ENCODE results near the gene DIRAS1. TPM values are rescaled to one million over a fixed set of nuclear protein-coding genes. Genes with fewer than 3 reads are reported as not detected.

The DIRAS1 gene
- total RNA-seq, 1 donor from 2014 or later, result 3.1 TPM

DNA sequence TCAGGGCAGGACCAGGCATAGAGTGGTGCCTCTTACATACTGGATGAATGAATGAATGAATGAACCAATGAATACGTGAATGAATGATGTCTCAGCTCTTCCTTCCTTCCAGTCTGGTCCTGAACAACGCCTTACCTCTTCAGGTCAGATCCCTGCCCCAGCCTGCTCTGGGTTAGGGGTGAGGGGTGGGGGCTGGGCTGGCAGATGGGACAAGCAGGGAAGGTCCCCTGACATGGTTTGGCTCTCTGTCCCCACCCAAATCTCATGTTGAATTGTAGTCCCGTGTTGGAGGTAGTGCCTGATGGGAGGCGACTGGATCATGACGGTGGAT lies 9.3 kb downstream of the DIRAS1 start:
- Histone ChIP-seq H3K4me3 (ENCODE audit: low read depth, low read length) (no peak overlapping the region), H3K36me3 (ENCODE audit: control insufficient read depth, insufficient read depth, low read length) (no peaks in the 10 kb centered on the region), H3K27me3 (ENCODE audit: control insufficient read depth, insufficient read depth, low read length) (no peaks in the 10 kb centered on the region)
- no peak for DNase-seq (ENCODE audit: low read depth)
- TF ChIP-seq, protein P1, sequence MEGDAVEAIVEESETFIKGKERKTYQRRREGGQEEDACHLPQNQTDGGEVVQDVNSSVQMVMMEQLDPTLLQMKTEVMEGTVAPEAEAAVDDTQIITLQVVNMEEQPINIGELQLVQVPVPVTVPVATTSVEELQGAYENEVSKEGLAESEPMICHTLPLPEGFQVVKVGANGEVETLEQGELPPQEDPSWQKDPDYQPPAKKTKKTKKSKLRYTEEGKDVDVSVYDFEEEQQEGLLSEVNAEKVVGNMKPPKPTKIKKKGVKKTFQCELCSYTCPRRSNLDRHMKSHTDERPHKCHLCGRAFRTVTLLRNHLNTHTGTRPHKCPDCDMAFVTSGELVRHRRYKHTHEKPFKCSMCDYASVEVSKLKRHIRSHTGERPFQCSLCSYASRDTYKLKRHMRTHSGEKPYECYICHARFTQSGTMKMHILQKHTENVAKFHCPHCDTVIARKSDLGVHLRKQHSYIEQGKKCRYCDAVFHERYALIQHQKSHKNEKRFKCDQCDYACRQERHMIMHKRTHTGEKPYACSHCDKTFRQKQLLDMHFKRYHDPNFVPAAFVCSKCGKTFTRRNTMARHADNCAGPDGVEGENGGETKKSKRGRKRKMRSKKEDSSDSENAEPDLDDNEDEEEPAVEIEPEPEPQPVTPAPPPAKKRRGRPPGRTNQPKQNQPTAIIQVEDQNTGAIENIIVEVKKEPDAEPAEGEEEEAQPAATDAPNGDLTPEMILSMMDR (IDR thresholded peaks at IDR 0.05; ENCODE audit: insufficient read depth, low read length, poor library complexity, severe bottlenecking), result no peak

DNA sequence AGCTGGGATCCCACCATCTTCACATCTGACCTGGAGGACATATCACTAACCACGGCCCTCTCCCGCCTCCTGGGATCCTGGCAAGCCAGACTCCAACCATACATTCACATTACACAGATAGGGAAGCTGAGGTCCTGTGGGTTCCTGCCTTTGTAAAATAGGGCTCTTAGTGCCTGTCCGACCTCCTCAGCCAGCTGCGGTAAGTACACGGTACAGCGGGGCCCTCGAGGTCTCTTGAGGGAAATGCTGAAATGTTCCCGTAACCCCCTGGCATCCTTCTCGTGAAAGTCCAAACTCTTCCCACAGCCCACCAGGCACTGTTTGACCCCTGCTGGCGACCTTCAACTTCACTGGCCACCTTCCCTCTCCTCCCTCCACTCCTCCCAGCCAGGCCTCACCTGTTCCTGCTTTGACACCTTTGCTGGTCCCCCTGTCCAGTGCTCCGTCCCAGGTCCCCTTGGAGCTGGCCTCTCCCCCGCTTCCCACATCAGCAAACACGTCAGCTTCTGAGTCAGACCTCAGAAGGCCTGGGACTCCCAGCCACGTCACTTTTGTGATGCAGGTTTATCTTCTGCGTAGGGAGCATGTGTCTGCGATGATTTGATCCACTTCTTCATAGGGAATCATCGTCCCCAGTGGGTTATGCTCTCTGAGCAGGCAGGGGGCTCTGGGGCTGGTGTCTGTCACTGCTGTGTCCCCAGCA lies 9.8 kb downstream of the DIRAS1 start:
- DNase-seq (ENCODE audit: low read depth), result no peak
- TF ChIP-seq, protein P1 (IDR thresholded peaks at IDR 0.05; ENCODE audit: insufficient read depth, low read length, poor library complexity, severe bottlenecking), result no peak
- H3K27me3 ChIP-seq (ENCODE audit: control insufficient read depth, insufficient read depth, low read length), result no peaks in the 10 kb centered on the region
- H3K36me3 ChIP-seq (ENCODE audit: control insufficient read depth, insufficient read depth, low read length), result no peaks in the 10 kb centered on the region
- no peak overlapping the region for H3K4me3 ChIP-seq (ENCODE audit: low read depth, low read length)

DNA sequence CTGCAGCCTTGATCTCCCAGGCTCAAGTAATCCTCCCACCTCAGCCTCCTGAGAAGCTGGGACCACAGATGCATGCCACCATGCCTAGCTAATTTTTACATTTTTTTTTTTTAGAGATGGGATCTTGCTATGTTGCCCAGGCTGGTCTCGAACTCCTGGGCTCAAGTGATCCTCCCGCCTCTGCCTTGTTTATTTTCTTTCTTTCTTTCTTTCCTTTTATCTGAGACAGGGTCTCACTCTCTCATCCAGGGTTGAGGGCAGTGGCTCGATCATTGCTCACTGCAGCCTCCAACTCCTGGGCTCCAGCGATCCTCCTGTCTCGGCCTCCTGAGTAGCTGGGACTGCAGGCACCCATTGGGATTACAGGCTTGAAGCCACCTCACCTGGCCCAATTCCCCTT lies 14.9 kb downstream of the DIRAS1 start:
- H3K4me3 ChIP-seq (ENCODE audit: low read depth, low read length), result no peak overlapping the region
- peaks cover 19% of the 10 kb centered on the region for H3K27me3 ChIP-seq (ENCODE audit: control insufficient read depth, insufficient read depth, low read length)

DNA sequence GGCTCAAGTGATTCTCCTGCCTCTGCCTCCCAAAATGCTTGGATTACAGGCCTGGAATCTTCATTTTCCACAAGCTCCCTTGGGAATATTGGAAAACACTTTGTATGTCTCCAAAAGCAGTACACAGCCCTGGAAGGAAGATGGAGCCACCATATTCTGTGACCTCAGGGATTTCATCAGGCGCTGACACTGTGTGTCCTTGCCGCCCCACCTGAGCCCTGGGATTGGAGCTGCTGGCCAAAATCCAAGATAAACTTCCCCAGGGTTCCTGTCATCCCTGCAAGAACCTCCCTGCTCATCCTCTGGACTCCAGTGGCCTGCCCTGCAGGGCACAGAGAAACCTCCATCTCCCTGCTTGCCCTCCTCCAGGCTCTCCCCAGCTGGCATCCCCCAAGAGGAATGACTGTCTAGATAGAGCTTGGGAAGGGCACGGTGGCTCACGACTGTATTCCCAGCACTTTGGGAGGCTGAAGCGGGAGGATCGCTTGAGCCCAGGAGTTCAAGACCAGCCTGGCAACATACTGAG lies 17.4 kb downstream of the DIRAS1 start:
- H3K36me3 ChIP-seq (ENCODE audit: control insufficient read depth, insufficient read depth, low read length), result no peaks in the 10 kb centered on the region
- no peak overlapping the region for H3K4me3 ChIP-seq (ENCODE audit: low read depth, low read length)
- peaks cover 34% of the 10 kb centered on the region for H3K27me3 ChIP-seq (ENCODE audit: control insufficient read depth, insufficient read depth, low read length)
- TF ChIP-seq, protein P1 (IDR thresholded peaks at IDR 0.05; ENCODE audit: insufficient read depth, low read length, poor library complexity, severe bottlenecking), result no peak
- no peak for DNase-seq (ENCODE audit: low read depth)

More for the DNA sequence above, 14.9 kb downstream of the DIRAS1 start:
- TF ChIP-seq, protein P1 (IDR thresholded peaks at IDR 0.05; ENCODE audit: insufficient read depth, low read length, poor library complexity, severe bottlenecking), result no peak
- no peaks in the 10 kb centered on the region for H3K36me3 ChIP-seq (ENCODE audit: control insufficient read depth, insufficient read depth, low read length)
- DNase-seq (ENCODE audit: low read depth), result no peak

DNA sequence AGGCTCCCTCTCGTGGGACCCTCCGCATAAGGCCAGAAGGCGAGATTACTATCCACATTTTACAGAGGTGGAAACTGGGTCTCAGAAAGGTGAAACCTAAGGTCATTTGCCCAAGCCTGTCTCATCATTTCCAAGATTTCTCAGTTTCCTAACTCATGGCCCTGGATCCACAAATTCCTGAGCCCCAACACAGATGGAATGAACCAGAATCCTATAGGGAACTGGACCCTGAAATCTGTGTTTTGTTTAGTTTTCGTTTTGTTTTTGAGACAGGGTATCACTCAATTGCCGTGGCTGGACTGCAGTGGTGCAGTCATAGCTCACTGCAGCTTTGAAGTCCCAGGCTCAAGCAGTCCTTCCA lies 18.1 kb downstream of the DIRAS1 start:
- Histone ChIP-seq H3K4me3 (ENCODE audit: low read depth, low read length) (no peak overlapping the region), H3K27me3 (ENCODE audit: control insufficient read depth, insufficient read depth, low read length) (peaks cover 34% of the 10 kb centered on the region), H3K36me3 (ENCODE audit: control insufficient read depth, insufficient read depth, low read length) (no peaks in the 10 kb centered on the region)
- no peak for DNase-seq (ENCODE audit: low read depth)
- TF ChIP-seq, protein P1 (IDR thresholded peaks at IDR 0.05; ENCODE audit: insufficient read depth, low read length, poor library complexity, severe bottlenecking), result no peak
